Thoracic aorta (tissue), 2 donors: Measurements from ENCODE around the gene AUTS2. TPM values are rescaled to one million over a fixed set of nuclear protein-coding genes. Genes with fewer than 3 reads are reported as not detected.

Experiments
- ATAC-seq: fragments of 150-250 bp; one replicate; pipeline ENCODE4 v1.8.0; 2017; ENCODE audit warnings: low read depth; ENCODE audit not compliant: insufficient number of reproducible peaks, low FRiP score
- DNase-seq: peaks from one replicate; pipeline ENCODE4 v3.0.0-alpha.2; 2020; ENCODE audit warnings: low spot score
- H3K27ac ChIP-seq, 2 donors: fragments of 200-600 bp; sonication (generic); 1 replicate in 1 of 2; 2 replicates in 1 of 2; pipeline ENCODE4 v1.5.1; 2016; ENCODE audit warnings: mild to moderate bottlenecking in 2 of 2, moderate library complexity in 2 of 2
- H3K27me3 ChIP-seq: fragments of 200-600 bp; sonication (generic); replicated peaks from 2 replicates; pipeline ENCODE4 v1.6.0; 2016; ENCODE audit warnings: mild to moderate bottlenecking; ENCODE audit not compliant: insufficient read depth
- H3K36me3 ChIP-seq: fragments of 200-600 bp; sonication (generic); one replicate; pipeline ENCODE4 v1.5.1; 2016
- H3K4me1 ChIP-seq, 2 donors: fragments of 200-600 bp; sonication (generic); 1 replicate in 1 of 2; 2 replicates in 1 of 2; pipeline versions ENCODE4 v1.5.1 to v1.6.0; 2016; ENCODE audit warnings: low read depth in 2 of 2, mild to moderate bottlenecking in 1 of 2; ENCODE audit not compliant: control insufficient read depth in 1 of 2
- H3K4me3 ChIP-seq: fragments of 200-600 bp; sonication (generic); 2 replicates; pipeline ENCODE4 v1.5.1; 2016; ENCODE audit warnings: mild to moderate bottlenecking
- H3K9me3 ChIP-seq: fragments of 200-600 bp; sonication (generic); 2 replicates; pipeline ENCODE4 v1.5.1; 2016
- CTCF ChIP-seq: fragments of 200-600 bp; sonication (generic); IDR thresholded peaks from one replicate; pipeline ENCODE4 v1.5.1; 2019; ENCODE audit warnings: antibody characterized with exemption
- total RNA-seq, 2 donors: library from RNA; depleted of rRNA; stranded (reverse); fragments of >200 nt; gene quantifications; one replicate each; pipeline versions ENCODE4 v1.1.0 to v1.2.3, GENCODE V29; 2016

AUTS2 gene
- total RNA-seq, 2 donors from 2014 or later: 49.4 to 101 TPM

GRCh38 chr7:70406950-70407209 is 808.6 kb downstream of the AUTS2 start:
- Histone ChIP-seq H3K4me3 (no peak overlapping the region), H3K36me3 (no peaks in the 10 kb centered on the region), H3K9me3 (no peaks in the 10 kb centered on the region), H3K4me1 (no peaks in the 10 kb centered on the region), H3K27me3 (no peaks in the 10 kb centered on the region), H3K27ac (no peak overlapping the region)
- TF ChIP-seq CTCF: no peak
- no peak for ATAC-seq
- DNase-seq: no peak

DNA sequence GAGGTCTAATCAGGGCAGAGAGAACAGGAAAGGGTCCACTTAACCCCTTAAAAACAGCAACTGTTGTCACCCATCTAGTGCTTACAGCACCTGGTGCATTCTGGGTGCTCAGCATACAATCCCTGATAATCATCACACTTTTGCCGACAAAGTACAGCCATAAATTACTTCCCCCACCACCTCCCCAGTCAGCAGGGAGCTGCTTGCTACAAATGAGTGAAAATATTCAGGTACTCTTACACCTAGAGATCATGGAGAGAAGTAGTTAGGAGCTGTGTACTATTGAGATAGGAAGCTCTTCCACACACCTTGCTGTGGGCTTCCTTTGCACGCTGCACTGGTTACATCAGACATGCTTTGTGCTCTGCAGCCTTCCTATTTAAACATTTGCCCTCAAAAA is 810.2 kb downstream of the AUTS2 start:
- H3K4me3 ChIP-seq: no peak overlapping the region
- no peak for TF ChIP-seq CTCF
- H3K9me3 ChIP-seq: no peaks in the 10 kb centered on the region
- ATAC-seq: no peak
- DNase-seq: no peak
- no peak overlapping the region for H3K27ac ChIP-seq
- H3K36me3 ChIP-seq: no peaks in the 10 kb centered on the region
- no peaks in the 10 kb centered on the region for H3K27me3 ChIP-seq
- no peaks in the 10 kb centered on the region for H3K4me1 ChIP-seq

GRCh38 chr7:70408891-70409290 is 810.6 kb downstream of the AUTS2 start:
- TF ChIP-seq CTCF: no peak
- Histone ChIP-seq H3K9me3 (no peaks in the 10 kb centered on the region), H3K27ac (no peak overlapping the region), H3K4me3 (no peak overlapping the region), H3K36me3 (no peaks in the 10 kb centered on the region), H3K27me3 (no peaks in the 10 kb centered on the region), H3K4me1 (no peaks in the 10 kb centered on the region)
- no peak for ATAC-seq
- no peak for DNase-seq

DNA sequence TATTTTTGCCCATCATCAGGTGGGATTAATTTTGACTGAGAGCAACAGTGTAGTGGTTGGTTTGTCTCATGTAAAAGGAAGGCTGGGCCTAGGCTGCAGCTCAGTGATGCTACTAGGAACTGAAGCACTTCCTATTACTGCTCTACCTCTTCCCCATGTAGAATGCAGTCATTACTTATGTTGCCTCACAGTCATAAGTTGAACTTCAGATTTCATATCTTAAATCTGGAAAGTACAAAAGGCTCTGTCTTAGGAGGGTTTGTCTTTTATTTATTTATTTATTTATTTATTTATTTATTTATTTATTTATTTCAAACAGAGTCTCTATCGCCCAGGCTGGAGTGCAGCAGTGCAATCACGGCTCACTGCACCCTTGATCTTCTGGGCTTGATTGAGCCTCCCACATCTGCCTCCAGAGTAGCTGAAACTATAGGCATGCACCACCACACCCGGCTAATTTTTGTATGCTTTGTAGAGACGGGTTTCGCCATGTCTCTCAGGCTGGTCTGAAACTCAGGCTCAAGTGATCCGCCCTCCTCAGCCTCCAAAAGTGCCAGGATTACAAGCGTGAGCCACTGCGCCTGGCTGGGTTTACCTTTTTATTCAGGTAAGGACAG is 812.0 kb downstream of the AUTS2 start:
- no peak for TF ChIP-seq CTCF
- H3K4me1 ChIP-seq: no peaks in the 10 kb centered on the region
- no peaks in the 10 kb centered on the region for H3K36me3 ChIP-seq
- no peaks in the 10 kb centered on the region for H3K9me3 ChIP-seq
- H3K27me3 ChIP-seq: no peaks in the 10 kb centered on the region
- no peak for DNase-seq
- H3K4me3 ChIP-seq: no peak overlapping the region
- H3K27ac ChIP-seq: no peak overlapping the region
- ATAC-seq: no peak

GRCh38 chr7:70414368-70414767 is 816.1 kb downstream of the AUTS2 start:
- Histone ChIP-seq H3K27ac (no peak overlapping the region), H3K9me3 (no peaks in the 10 kb centered on the region), H3K27me3 (no peaks in the 10 kb centered on the region), H3K4me3 (no peak overlapping the region), H3K36me3 (no peaks in the 10 kb centered on the region), H3K4me1 (no peaks in the 10 kb centered on the region)
- ATAC-seq (no peak), DNase-seq (no peak)
- no peak for TF ChIP-seq CTCF
